22Rv1 (cell line): Measurements from ENCODE around the gene ANKRD60.

Source experiments
- ZFX ChIP-seq: fragments of 450-650 bp; IDR thresholded peaks from 2 replicates; pipeline ENCODE4 v1.6.1; 2017; ENCODE audit warnings: antibody characterized with exemption, borderline replicate concordance
- TF ChIP-seq, protein P1 (sequence below): fragments of 450-650 bp; IDR thresholded peaks from 2 replicates; pipeline ENCODE4 v1.5.1; 2017; ENCODE audit warnings: mild to moderate bottlenecking

DNA sequence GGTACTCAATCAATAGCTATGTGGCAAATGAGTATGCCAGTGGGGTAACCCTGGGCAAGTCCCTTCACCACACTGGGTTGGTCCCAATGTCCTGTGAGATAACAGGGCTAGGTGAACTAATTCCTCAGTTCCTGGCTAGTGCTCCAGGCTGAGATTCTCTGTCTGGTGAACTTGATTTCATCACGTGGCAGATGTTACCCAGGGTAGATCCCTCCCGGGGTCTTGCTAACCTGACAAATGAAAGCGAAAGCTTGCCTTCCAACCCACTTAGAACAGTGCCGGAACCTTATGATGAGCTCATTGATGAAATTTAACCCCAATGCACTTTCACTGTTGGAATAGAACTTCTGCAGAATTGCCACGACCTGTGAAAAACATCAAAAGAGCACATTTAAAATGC, 6.6 kb upstream of the ANKRD60 start:
- TF ChIP-seq, protein P1, sequence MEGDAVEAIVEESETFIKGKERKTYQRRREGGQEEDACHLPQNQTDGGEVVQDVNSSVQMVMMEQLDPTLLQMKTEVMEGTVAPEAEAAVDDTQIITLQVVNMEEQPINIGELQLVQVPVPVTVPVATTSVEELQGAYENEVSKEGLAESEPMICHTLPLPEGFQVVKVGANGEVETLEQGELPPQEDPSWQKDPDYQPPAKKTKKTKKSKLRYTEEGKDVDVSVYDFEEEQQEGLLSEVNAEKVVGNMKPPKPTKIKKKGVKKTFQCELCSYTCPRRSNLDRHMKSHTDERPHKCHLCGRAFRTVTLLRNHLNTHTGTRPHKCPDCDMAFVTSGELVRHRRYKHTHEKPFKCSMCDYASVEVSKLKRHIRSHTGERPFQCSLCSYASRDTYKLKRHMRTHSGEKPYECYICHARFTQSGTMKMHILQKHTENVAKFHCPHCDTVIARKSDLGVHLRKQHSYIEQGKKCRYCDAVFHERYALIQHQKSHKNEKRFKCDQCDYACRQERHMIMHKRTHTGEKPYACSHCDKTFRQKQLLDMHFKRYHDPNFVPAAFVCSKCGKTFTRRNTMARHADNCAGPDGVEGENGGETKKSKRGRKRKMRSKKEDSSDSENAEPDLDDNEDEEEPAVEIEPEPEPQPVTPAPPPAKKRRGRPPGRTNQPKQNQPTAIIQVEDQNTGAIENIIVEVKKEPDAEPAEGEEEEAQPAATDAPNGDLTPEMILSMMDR = no peak
- no peak for TF ChIP-seq ZFX
